Mucosa of stomach (tissue), 1 donor: ENCODE results near the gene SLC25A14.

Experiments used
- H3K27me3 ChIP-seq: one replicate; pipeline ENCODE4 v1.7.0; 2013; ENCODE audit warnings: mild to moderate bottlenecking, low read length; ENCODE audit not compliant: control insufficient read depth, insufficient read depth
- H3K36me3 ChIP-seq: one replicate; pipeline ENCODE4 v1.7.0; 2013; ENCODE audit warnings: low read length; ENCODE audit not compliant: control insufficient read depth, insufficient read depth
- H3K4me1 ChIP-seq: one replicate; pipeline ENCODE4 v1.7.0; 2013; ENCODE audit warnings: mild to moderate bottlenecking, low read length; ENCODE audit not compliant: control insufficient read depth, insufficient read depth
- H3K4me3 ChIP-seq: one replicate; pipeline ENCODE4 v1.7.0; 2013; ENCODE audit warnings: low read length
- H3K9ac ChIP-seq: one replicate; pipeline ENCODE4 v1.7.0; 2013; ENCODE audit warnings: mild to moderate bottlenecking, low read length, moderate library complexity
- H3K9me3 ChIP-seq: one replicate; pipeline ENCODE4 v1.7.0; 2013; ENCODE audit warnings: mild to moderate bottlenecking, low read length, moderate library complexity; ENCODE audit not compliant: control insufficient read depth
- donor health status: Pancreatic carcinoma.

Gene SLC25A14

DNA sequence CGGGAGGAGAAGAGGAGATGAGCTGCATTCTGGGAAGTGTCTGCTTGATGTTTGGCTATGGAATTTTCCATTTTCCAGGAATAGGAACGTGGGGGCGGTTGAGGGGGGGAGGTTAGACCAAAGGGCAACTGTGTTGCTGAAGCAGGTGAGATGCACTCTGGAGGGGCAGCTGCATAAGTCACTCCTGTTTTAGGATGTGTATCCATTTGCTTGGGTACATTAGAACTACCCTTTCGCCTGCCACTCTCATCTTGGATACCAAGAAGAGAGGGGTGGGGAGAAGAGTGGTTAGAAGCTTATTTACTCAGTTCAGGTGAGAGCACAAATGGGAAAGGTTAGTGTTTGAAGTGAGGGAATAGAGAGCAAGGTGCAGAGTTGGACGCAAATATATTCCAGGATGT, 46.7 kb downstream of the SLC25A14 start:
- no peaks in the 10 kb centered on the region for H3K27me3 ChIP-seq
- no peaks in the 10 kb centered on the region for H3K9me3 ChIP-seq
- no peak overlapping the region for H3K4me3 ChIP-seq
- H3K36me3 ChIP-seq, result no peaks in the 10 kb centered on the region
- H3K9ac ChIP-seq, result no peak overlapping the region
- no peaks in the 10 kb centered on the region for H3K4me1 ChIP-seq

DNA sequence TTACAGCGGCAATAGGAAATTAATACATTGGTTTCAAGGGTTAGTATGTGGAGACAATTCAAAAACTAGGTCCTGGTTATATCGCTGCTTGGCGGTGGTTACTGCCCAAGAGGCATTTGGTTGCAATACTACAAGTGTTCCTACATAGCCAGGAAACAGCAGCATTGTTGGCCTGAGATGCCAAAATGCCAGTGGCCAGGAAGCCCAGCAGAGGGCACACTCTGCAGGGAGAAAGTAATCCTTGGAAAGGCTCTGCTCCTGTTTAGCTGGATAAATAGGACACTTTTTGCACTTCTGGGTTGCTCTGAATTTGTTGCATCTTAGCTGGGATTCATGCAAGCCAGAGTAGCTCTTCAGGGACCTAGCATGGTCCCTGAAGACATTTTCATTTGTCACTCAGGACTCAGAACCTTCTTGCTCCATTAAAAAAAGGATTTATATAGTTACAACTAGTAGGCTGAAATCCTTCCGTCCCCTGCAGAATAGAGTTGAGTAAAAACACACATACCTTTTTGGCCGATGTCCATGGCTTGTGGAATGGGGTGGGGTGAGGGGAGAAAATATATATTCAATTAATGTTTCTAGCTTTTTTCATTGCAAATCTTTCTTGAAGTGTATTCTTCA, 53.8 kb downstream of the SLC25A14 start:
- H3K27me3 ChIP-seq, result no peaks in the 10 kb centered on the region

GRCh38 chrX:130395341-130395740, 55.6 kb downstream of the SLC25A14 start:
- no peak overlapping the region for H3K4me3 ChIP-seq
- no peaks in the 10 kb centered on the region for H3K36me3 ChIP-seq
- no peaks in the 10 kb centered on the region for H3K9me3 ChIP-seq
- H3K9ac ChIP-seq, result no peak overlapping the region
- H3K27me3 ChIP-seq, result no peaks in the 10 kb centered on the region
- H3K4me1 ChIP-seq, result no peaks in the 10 kb centered on the region

More for the DNA sequence above, 53.8 kb downstream of the SLC25A14 start:
- H3K9ac ChIP-seq, result no peak overlapping the region
- no peaks in the 10 kb centered on the region for H3K9me3 ChIP-seq
- H3K36me3 ChIP-seq, result no peaks in the 10 kb centered on the region
- no peak overlapping the region for H3K4me3 ChIP-seq
- H3K4me1 ChIP-seq, result no peaks in the 10 kb centered on the region

- no peaks in the 10 kb centered on the region for H3K9me3 ChIP-seq
- no peaks in the 10 kb centered on the region for H3K36me3 ChIP-seq
- H3K4me3 ChIP-seq, result peak within 1 kb of the TSS; percentile 95
Measured at GRCh38 chrX:130401415-130402207, 61.9 kb downstream of the SLC25A14 start, which contains the start of gene RBMX2. Gene RBMX2 (plus strand): TSS chrX:130401987. CDS start chrX:130402033, 46 bp downstream.

GRCh38 chrX:130402208-130402684, 62.5 kb downstream of the SLC25A14 start:
- Histone ChIP-seq H3K9ac (peak overlapping the region; percentile 76), H3K9me3 (no peaks in the 10 kb centered on the region), H3K27me3 (no peaks in the 10 kb centered on the region), H3K4me3 (peak overlapping the region; percentile 95), H3K4me1 (no peaks in the 10 kb centered on the region), H3K36me3 (no peaks in the 10 kb centered on the region)

More at GRCh38 chrX:130401415-130402207, 61.9 kb downstream of the SLC25A14 start, which contains the start of gene RBMX2:
- Histone ChIP-seq H3K4me1 (no peaks in the 10 kb centered on the region), H3K27me3 (no peaks in the 10 kb centered on the region), H3K9ac (peak within 1 kb of the TSS; percentile 76)

DNA sequence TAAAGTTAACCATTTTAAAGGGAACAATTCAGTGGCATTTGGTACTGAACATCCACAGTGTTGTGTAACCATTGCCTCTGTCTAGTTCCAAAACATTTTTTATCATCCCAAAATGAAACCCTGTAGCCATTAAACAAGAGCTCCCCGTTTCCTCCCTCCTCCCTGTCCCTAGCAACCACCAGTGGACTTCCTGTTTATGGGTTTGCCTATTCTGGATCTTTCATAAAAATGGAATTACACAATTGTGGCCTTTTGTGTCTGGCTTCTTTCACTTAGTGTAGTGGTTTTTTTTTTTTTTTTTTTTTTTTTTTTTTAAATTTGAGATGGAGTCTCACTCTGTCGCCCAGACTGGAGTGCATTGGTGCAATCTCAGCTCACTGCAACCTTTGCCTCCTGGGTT, 73.7 kb downstream of the SLC25A14 start:
- Histone ChIP-seq H3K4me3 (no peak overlapping the region), H3K27me3 (no peaks in the 10 kb centered on the region), H3K9me3 (no peaks in the 10 kb centered on the region), H3K9ac (no peak overlapping the region), H3K36me3 (no peaks in the 10 kb centered on the region), H3K4me1 (no peaks in the 10 kb centered on the region)

DNA sequence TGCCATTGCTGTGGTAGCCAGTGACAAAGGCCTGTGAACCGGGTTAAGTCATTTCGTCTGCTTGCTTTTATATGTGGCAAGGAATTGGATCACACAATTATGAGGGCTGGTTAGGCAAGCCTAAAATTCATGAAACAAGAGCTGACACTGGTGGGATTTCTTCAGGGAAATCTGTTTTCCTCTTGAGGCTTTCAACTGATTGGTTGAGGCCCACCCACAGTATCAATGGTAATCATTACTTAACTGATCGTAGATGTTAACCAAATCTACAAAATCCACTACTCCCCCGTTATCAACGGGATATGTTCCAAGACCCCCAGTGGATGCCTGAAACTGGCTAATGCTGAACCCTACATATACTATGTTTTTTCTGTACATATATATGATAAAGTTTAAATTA, 75.1 kb downstream of the SLC25A14 start:
- Histone ChIP-seq H3K4me3 (no peak overlapping the region), H3K36me3 (no peaks in the 10 kb centered on the region), H3K9ac (no peak overlapping the region), H3K9me3 (no peaks in the 10 kb centered on the region), H3K4me1 (no peaks in the 10 kb centered on the region), H3K27me3 (no peaks in the 10 kb centered on the region)

- Histone ChIP-seq H3K4me3 (no peak overlapping the region), H3K9me3 (no peaks in the 10 kb centered on the region), H3K9ac (no peak overlapping the region), H3K4me1 (no peaks in the 10 kb centered on the region), H3K27me3 (no peaks in the 10 kb centered on the region), H3K36me3 (no peaks in the 10 kb centered on the region)
Measured at GRCh38 chrX:130415201-130415600, 75.5 kb downstream of the SLC25A14 start.

GRCh38 chrX:130416785-130417184, 77.1 kb downstream of the SLC25A14 start:
- Histone ChIP-seq H3K4me1 (no peaks in the 10 kb centered on the region), H3K9me3 (no peaks in the 10 kb centered on the region), H3K9ac (no peak overlapping the region), H3K36me3 (no peaks in the 10 kb centered on the region), H3K27me3 (no peaks in the 10 kb centered on the region), H3K4me3 (no peak overlapping the region)

DNA sequence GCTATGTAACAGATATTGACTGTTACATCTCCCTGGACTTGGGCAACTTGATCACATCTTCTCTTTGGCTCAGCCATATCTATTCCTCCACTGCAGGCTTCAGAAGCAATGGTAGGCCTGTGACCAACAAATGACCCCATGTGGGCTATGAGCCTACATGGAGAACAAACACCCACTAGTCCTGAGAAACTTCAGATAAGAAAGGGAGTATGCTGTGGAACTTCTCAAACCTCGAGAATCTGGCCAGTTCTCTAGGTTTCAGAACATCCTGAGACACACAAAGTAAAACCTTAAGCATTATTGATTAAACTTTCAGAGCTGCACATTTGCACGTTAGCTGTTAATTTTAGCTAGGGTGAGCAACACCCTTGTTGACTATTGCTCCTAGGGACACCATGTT, 78.3 kb downstream of the SLC25A14 start:
- H3K36me3 ChIP-seq, result no peaks in the 10 kb centered on the region
- H3K9me3 ChIP-seq, result no peaks in the 10 kb centered on the region
- no peak overlapping the region for H3K9ac ChIP-seq
- no peaks in the 10 kb centered on the region for H3K4me1 ChIP-seq
- no peak overlapping the region for H3K4me3 ChIP-seq
- H3K27me3 ChIP-seq, result no peaks in the 10 kb centered on the region

DNA sequence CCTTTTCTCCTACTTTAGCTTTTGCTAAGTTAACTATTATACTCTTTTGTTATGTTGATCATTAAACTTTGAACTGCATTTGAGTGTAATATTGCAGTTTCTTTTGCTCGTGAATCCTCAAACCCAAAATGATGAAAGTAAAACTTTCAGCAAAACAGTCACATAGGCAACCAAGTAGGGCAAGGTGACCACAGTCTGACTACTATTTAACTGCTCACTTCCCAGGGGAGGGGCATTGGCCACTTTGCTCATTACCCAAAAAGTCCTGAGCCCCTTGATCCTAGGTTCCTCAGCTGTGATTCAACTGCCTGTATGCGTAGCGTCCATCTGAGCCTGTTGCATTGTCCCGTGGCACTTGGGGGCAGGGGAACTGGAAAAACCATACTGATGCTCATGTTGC, 79.0 kb downstream of the SLC25A14 start:
- Histone ChIP-seq H3K9ac (no peak overlapping the region), H3K9me3 (no peaks in the 10 kb centered on the region), H3K4me3 (no peak overlapping the region), H3K27me3 (no peaks in the 10 kb centered on the region), H3K36me3 (no peaks in the 10 kb centered on the region), H3K4me1 (no peaks in the 10 kb centered on the region)

- Histone ChIP-seq H3K9ac (no peak overlapping the region), H3K4me3 (no peak overlapping the region), H3K36me3 (no peaks in the 10 kb centered on the region), H3K4me1 (no peaks in the 10 kb centered on the region), H3K9me3 (no peaks in the 10 kb centered on the region), H3K27me3 (no peaks in the 10 kb centered on the region)
Measured at GRCh38 chrX:130419263-130419662, 79.5 kb downstream of the SLC25A14 start.
